ENCODE measurements around the gene EHMT2. TPM values are rescaled to one million over a fixed set of nuclear protein-coding genes. Genes with fewer than 3 reads are reported as not detected.

Gene EHMT2
- total and polyA plus RNA-seq, 2 of the 4 experiments (the other 2 are of a cell fraction) = 38.0 to 51.2 TPM

DNA sequence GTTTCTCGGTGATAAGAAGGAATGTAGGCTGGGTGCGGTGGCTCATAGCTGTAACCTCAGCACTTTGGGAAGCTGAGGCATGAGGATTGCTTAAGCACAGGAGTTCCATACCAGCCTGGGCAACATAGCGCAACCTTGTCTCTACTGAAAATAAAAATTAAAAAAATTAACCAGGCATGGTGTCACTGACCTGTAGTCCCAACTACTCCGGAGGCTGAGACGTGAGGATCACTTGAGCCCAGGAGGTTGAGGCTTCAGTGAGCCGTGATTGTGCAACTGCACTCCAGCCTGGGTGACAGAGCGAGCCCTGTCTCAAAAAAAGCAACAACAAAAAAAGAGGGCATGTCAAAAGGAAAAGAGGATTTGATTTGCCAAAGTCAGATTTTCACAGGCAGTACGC, 38.8 kb downstream of the EHMT2 start:
- no peak overlapping the region for H2BK5ac ChIP-seq (ENCODE audit: low read depth, low read length, poor library complexity, severe bottlenecking)
- no TSS peak for BruUV-seq (replicated peaks)
- no peaks in the 10 kb centered on the region for H4K20me1 ChIP-seq (ENCODE audit: insufficient read depth, low read length)
- H4K8ac ChIP-seq (ENCODE audit: low read depth in 2 of 2, low read length in 2 of 2) = no peak overlapping the region
- H3K56ac ChIP-seq (ENCODE audit: extremely low read depth, insufficient read depth, low read length) = no peak overlapping the region
- H3K4me2 ChIP-seq (ENCODE audit: low read depth, low read length) = no peak overlapping the region
- peaks cover 4% of the 10 kb centered on the region for H3K4me1 ChIP-seq (ENCODE audit: control insufficient read depth, insufficient read depth, low read length)
- H4K91ac ChIP-seq (ENCODE audit: insufficient read depth, low read depth, low read length) = no peak overlapping the region
- in situ Hi-C loops (cut with MboI; ENCODE audit: low sequenced_read_pairs) (no loop called here), intact Hi-C loops (cut with micrococcal nuclease) (no loop called here), dilution Hi-C loops (cut with HindIII; ENCODE audit: low sequenced_read_pairs, unreplicated experiment) (no loop called here)
- no peak overlapping the region for H2BK20ac ChIP-seq (ENCODE audit: low read depth, low read length)
- H3K9me1 ChIP-seq (ENCODE audit: insufficient read depth, low read length) = peaks cover 2% of the 10 kb centered on the region; the same call in 1 of the 2 replicates
- H2AFZ ChIP-seq (replicated peaks; ENCODE audit: low read length, poor library complexity) = no peak overlapping the region
- H3K9ac ChIP-seq (ENCODE audit: low read depth, low read length) = no peak overlapping the region
- DNase-seq (no peak), ATAC-seq (ENCODE audit: low read depth) (no peak)
- no peaks in the 10 kb centered on the region for H3K27me3 ChIP-seq (ENCODE audit: control insufficient read depth, insufficient read depth, low read length)
- ChIA-PET POLR2A (ENCODE audit: unreplicated experiment) (no interaction called here), CTCF (no interaction called here)
- H3K27ac ChIP-seq (ENCODE audit: insufficient read depth, low read length) = no peak overlapping the region
- H3K23ac ChIP-seq (ENCODE audit: low read depth, low read length) = no peak overlapping the region
- H2BK15ac ChIP-seq (ENCODE audit: low read depth, low read length) = no peak overlapping the region
- H3K14ac ChIP-seq (replicated peaks; ENCODE audit: low read depth, low read length) = no peak overlapping the region
- TF ChIP-seq CEBPB (IDR thresholded peaks at IDR 0.05; ENCODE audit: low read depth, low read length) (no peak), FOS (IDR thresholded peaks at IDR 0.05; ENCODE audit: low read depth, low read length) (no peak), CHD1 (IDR thresholded peaks at IDR 0.05; ENCODE audit: low read depth, low read length) (no peak), SMC3 (IDR thresholded peaks at IDR 0.05; ENCODE audit: low read depth, low read length) (no peak), MAFK (IDR thresholded peaks at IDR 0.05; ENCODE audit: low read depth, low read length) (no peak), NFE2L2 (IDR thresholded peaks at IDR 0.05; ENCODE audit: low read depth, low read length) (no peak), BHLHE40 (IDR thresholded peaks at IDR 0.05; ENCODE audit: low read depth, low read length) (no peak), MAZ (IDR thresholded peaks at IDR 0.05; ENCODE audit: borderline replicate concordance, low read depth, low read length) (no peak), POLR2A (IDR thresholded peaks at IDR 0.05; ENCODE audit: low read depth, low read length) (no peak), RCOR1 (IDR thresholded peaks at IDR 0.05; ENCODE audit: insufficient replicate concordance, low read length) (no peak), ELK1 (IDR thresholded peaks at IDR 0.05; ENCODE audit: borderline replicate concordance, low read depth, low read length) (no peak), RFX5 (IDR thresholded peaks at IDR 0.05; ENCODE audit: low read depth, low read length) (no peak), RAD21 (IDR thresholded peaks at IDR 0.05; ENCODE audit: low read length) (no peak), MXI1 (IDR thresholded peaks at IDR 0.05; ENCODE audit: borderline replicate concordance, low read depth, low read length) (no peak)
- TF ChIP-seq, protein P1, sequence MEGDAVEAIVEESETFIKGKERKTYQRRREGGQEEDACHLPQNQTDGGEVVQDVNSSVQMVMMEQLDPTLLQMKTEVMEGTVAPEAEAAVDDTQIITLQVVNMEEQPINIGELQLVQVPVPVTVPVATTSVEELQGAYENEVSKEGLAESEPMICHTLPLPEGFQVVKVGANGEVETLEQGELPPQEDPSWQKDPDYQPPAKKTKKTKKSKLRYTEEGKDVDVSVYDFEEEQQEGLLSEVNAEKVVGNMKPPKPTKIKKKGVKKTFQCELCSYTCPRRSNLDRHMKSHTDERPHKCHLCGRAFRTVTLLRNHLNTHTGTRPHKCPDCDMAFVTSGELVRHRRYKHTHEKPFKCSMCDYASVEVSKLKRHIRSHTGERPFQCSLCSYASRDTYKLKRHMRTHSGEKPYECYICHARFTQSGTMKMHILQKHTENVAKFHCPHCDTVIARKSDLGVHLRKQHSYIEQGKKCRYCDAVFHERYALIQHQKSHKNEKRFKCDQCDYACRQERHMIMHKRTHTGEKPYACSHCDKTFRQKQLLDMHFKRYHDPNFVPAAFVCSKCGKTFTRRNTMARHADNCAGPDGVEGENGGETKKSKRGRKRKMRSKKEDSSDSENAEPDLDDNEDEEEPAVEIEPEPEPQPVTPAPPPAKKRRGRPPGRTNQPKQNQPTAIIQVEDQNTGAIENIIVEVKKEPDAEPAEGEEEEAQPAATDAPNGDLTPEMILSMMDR (conservative IDR thresholded peaks at IDR 0.05; ENCODE audit: low read depth, low read length) = no peak
- TF ChIP-seq, protein P2, sequence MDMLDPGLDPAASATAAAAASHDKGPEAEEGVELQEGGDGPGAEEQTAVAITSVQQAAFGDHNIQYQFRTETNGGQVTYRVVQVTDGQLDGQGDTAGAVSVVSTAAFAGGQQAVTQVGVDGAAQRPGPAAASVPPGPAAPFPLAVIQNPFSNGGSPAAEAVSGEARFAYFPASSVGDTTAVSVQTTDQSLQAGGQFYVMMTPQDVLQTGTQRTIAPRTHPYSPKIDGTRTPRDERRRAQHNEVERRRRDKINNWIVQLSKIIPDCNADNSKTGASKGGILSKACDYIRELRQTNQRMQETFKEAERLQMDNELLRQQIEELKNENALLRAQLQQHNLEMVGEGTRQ (IDR thresholded peaks at IDR 0.05; ENCODE audit: low read depth, low read length) = no peak
- WGBS, 2 experiments (ENCODE audit: extremely low coverage in 2 of 2, insufficient read length in 1 of 2) = 100% methylated on average over 3 of the region's 8 CpGs; no CpG with 5 or more reads in 1 of the 2 experiments
- no peak overlapping the region for H2AK5ac ChIP-seq (ENCODE audit: low read depth, low read length)
- peaks cover 23% of the 10 kb centered on the region for H3K36me3 ChIP-seq (ENCODE audit: control insufficient read depth, insufficient read depth, low read length)
- H3K79me1 ChIP-seq (ENCODE audit: low read depth in 1 of 2, low read length in 2 of 2) = peaks cover 7 to 14% of the 10 kb centered on the region in 2 experiments; a peak in 2 of 4 replicates
- H3K4ac ChIP-seq (ENCODE audit: low read depth, low read length) = no peak overlapping the region
- H3K18ac ChIP-seq (ENCODE audit: low read depth, low read length) = no peak overlapping the region
- no peak overlapping the region for H4K5ac ChIP-seq (ENCODE audit: low read depth, low read length)
- no peak overlapping the region for H3K4me3 ChIP-seq (ENCODE audit: insufficient read depth, low read depth, low read length)
- H2AK9ac ChIP-seq (replicated peaks; ENCODE audit: low read depth, low read length, poor library complexity) = no peak overlapping the region
- H2BK120ac ChIP-seq (ENCODE audit: low read depth, low read length) = no peak overlapping the region
- H3K9me3 ChIP-seq (ENCODE audit: control insufficient read depth, insufficient read depth, low read length) = no peaks in the 10 kb centered on the region
